Gastrocnemius medialis (tissue), 4 donors: ENCODE data around the gene TRUB1. TPM values are rescaled to one million over a fixed set of nuclear protein-coding genes. Genes with fewer than 3 reads are reported as not detected.

Source experiments
- ATAC-seq, 2 donors: fragments of 150-250 bp; one replicate each; pipeline ENCODE4 v1.9.1; 2016
- DNase-seq, 2 donors: peaks; one replicate each; pipeline ENCODE4 v3.0.0-alpha.2; 2019
- H3K27ac ChIP-seq, 4 donors: fragments of 200-600 bp; sonication (generic); 1 replicate in 1 of 4; 2 replicates in 3 of 4; pipeline ENCODE4 v1.5.1; 2016 to 2018; ENCODE audit warnings: mild to moderate bottlenecking in 2 of 4, moderate library complexity in 1 of 4
- H3K27me3 ChIP-seq, 3 donors: fragments of 200-600 bp; sonication (generic) in 2 of 3; 1 replicate in 1 of 3; 2 replicates in 2 of 3; pipeline versions ENCODE4 v1.5.1 to v1.6.0; 2016 to 2019; ENCODE audit warnings: mild to moderate bottlenecking in 1 of 3, moderate library complexity in 1 of 3
- H3K36me3 ChIP-seq, 2 donors: fragments of 200-600 bp; sonication (generic) in 1 of 2; one replicate each; pipeline ENCODE4 v1.5.1; 2017 to 2018
- H3K4me1 ChIP-seq, 2 donors: fragments of 200-600 bp; sonication (generic) in 1 of 2; one replicate each; pipeline ENCODE4 v1.5.1; 2016 to 2017; ENCODE audit warnings: mild to moderate bottlenecking in 2 of 2
- H3K4me3 ChIP-seq, 4 donors: fragments of 200-600 bp; sonication (generic) in 3 of 4; 1 replicate in 1 of 4; 2 replicates in 3 of 4; pipeline ENCODE4 v1.5.1; 2016 to 2019; ENCODE audit warnings: mild to moderate bottlenecking in 2 of 4
- H3K9me3 ChIP-seq, 3 donors: fragments of 200-600 bp; sonication (generic) in 2 of 3; 1 replicate in 1 of 3; 2 replicates in 2 of 3; pipeline ENCODE4 v1.5.1; 2016 to 2019
- POLR2A ChIP-seq, 2 donors: fragments of 450-650 bp; IDR thresholded peaks; one replicate each; pipeline ENCODE4 v1.6.1; 2017; ENCODE audit warnings: antibody characterized with exemption in 2 of 2, mild to moderate bottlenecking in 2 of 2, moderate library complexity in 2 of 2
- in situ Hi-C, 4 donors: fragments of 200-750 bp; cut with MboI; loops; one replicate each; pipeline versions ENCODE4 v1.15.0 to v1.8.0; 2017; ENCODE audit warnings: low sequenced_read_pairs in 4 of 4
- intact Hi-C: fragments of 100-400 bp; cut with DNase I; formaldehyde crosslinking; loops from one replicate; pipeline ENCODE4 v1.15.1; 2023; ENCODE audit warnings: low total_unique reads
- total RNA-seq, 4 donors: library from RNA; depleted of rRNA; stranded (reverse); fragments of >200 nt; gene quantifications; one replicate each; pipeline versions ENCODE4 v1.1.0 to v1.2.3, GENCODE V29; 2016
- TF ChIP-seq, protein P1 (sequence below), 5 experiments: fragments of 450-650 bp in 3 of 5; fragments of 200-600 bp in 2 of 5; sonication (generic) in 2 of 5; IDR thresholded peaks in 4 of 5; conservative IDR thresholded peaks in 1 of 5; 1 replicate in 4 of 5; 2 replicates in 1 of 5; pipeline ENCODE4 v1.5.1; 2016 to 2019; ENCODE audit warnings: antibody characterized with exemption in 5 of 5, mild to moderate bottlenecking in 3 of 5, moderate library complexity in 3 of 5

The TRUB1 gene
- total RNA-seq, 4 donors from 2014 or later, result 8.5 to 16.5 (median 10.3) TPM

DNA sequence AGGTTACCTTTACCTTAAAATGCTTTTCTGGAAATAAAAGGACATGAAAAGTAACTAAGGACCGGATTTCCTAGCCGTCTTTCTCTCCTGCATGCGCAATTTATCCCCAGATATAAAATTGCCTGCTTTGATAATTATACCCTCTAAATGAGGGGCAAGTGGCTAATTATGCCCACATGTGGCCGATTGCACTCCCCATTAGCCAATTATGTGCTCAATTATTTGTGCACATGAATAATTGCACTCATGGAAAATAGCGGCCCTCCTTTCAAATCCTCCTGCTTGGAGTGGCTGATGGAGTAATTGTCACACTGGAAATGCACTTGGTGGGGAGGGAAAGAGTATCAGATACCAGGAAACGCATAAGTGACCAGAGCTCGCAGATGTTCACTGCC is 88.7 kb downstream of the TRUB1 start:
- no peaks in the 10 kb centered on the region for H3K4me1 ChIP-seq
- H3K4me3 ChIP-seq, result no peak overlapping the region
- H3K27ac ChIP-seq, result no peak overlapping the region
- intact Hi-C loops, result no loop called here
- ATAC-seq (no peak), DNase-seq (no peak)
- no peaks in the 10 kb centered on the region for H3K27me3 ChIP-seq
- no peaks in the 10 kb centered on the region for H3K9me3 ChIP-seq
- no peaks in the 10 kb centered on the region for H3K36me3 ChIP-seq
- TF ChIP-seq, protein P1, sequence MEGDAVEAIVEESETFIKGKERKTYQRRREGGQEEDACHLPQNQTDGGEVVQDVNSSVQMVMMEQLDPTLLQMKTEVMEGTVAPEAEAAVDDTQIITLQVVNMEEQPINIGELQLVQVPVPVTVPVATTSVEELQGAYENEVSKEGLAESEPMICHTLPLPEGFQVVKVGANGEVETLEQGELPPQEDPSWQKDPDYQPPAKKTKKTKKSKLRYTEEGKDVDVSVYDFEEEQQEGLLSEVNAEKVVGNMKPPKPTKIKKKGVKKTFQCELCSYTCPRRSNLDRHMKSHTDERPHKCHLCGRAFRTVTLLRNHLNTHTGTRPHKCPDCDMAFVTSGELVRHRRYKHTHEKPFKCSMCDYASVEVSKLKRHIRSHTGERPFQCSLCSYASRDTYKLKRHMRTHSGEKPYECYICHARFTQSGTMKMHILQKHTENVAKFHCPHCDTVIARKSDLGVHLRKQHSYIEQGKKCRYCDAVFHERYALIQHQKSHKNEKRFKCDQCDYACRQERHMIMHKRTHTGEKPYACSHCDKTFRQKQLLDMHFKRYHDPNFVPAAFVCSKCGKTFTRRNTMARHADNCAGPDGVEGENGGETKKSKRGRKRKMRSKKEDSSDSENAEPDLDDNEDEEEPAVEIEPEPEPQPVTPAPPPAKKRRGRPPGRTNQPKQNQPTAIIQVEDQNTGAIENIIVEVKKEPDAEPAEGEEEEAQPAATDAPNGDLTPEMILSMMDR (IDR thresholded peaks at IDR 0.05 in 4 of 5, conservative IDR thresholded peaks at IDR 0.05 in 1 of 5), result no peak
- TF ChIP-seq POLR2A (IDR thresholded peaks at IDR 0.05), result no peak
- in situ Hi-C loops, result no loop called here

Other genes with a start within 250 kb of the TRUB1 start
- gene FHIP2A, start 116.4 kb upstream of the TRUB1 start, total RNA-seq, result 10 to 100 TPM; 22.2 to 35.7 (median 30.1) TPM
- 10 to 100 TPM in 1 of 4 donors, 1 to 10 TPM in 3; 1.6 to 10.8 (median 3.8) TPM for gene ATRNL1, start 155.2 kb downstream of the TRUB1 start, total RNA-seq